Astrocyte of the cerebellum (primary cell): ENCODE measurements around the gene EEF1AKMT1.

Experiments used
- DNase-seq: peaks from one replicate; pipeline ENCODE4 v3.0.0-alpha.2; 2011; ENCODE audit warnings: low read depth
- H3K4me3 ChIP-seq: 2 replicates; pipeline ENCODE4 v1.5.1; 2011; ENCODE audit warnings: mild to moderate bottlenecking, low read depth, low read length, moderate library complexity
- in situ Hi-C: cut with HindIII; loops from 2 replicates; pipeline ENCODE4 v1.10.0; 2017; ENCODE audit warnings: low sequenced_read_pairs
- TF ChIP-seq, protein P1 (sequence below): IDR thresholded peaks from 2 replicates; pipeline ENCODE4 v1.5.1; 2012; ENCODE audit warnings: low read length, low read depth, moderate library complexity, mild to moderate bottlenecking; ENCODE audit errors: missing control alignments

The EEF1AKMT1 gene

DNA sequence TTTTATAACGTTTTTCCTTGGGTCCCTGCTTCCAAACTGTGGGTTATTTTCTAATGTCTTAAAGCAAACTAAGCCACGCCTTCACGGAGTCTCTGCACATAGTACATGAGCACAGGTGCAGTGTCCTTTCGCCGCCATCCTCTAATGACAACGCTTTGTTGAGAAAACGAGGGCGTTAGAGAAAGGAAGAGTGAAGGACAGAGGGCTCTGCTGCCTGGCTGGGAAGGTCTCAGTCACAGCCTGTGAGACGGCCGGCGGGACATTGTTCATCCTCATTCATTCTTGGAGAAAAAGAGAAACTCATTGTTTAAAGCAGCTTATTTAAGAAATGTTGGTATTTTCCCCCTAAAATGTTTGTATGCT is 60.8 kb downstream of the EEF1AKMT1 start:
- no peak for DNase-seq
- in situ Hi-C loops, result loop anchor here (25.0 kb wide), 1 partner anchor 526 kb away; the partner anchor contains the start of gene GJB2
- TF ChIP-seq, protein P1, sequence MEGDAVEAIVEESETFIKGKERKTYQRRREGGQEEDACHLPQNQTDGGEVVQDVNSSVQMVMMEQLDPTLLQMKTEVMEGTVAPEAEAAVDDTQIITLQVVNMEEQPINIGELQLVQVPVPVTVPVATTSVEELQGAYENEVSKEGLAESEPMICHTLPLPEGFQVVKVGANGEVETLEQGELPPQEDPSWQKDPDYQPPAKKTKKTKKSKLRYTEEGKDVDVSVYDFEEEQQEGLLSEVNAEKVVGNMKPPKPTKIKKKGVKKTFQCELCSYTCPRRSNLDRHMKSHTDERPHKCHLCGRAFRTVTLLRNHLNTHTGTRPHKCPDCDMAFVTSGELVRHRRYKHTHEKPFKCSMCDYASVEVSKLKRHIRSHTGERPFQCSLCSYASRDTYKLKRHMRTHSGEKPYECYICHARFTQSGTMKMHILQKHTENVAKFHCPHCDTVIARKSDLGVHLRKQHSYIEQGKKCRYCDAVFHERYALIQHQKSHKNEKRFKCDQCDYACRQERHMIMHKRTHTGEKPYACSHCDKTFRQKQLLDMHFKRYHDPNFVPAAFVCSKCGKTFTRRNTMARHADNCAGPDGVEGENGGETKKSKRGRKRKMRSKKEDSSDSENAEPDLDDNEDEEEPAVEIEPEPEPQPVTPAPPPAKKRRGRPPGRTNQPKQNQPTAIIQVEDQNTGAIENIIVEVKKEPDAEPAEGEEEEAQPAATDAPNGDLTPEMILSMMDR, result no peak
- no peak overlapping the region for H3K4me3 ChIP-seq

DNA sequence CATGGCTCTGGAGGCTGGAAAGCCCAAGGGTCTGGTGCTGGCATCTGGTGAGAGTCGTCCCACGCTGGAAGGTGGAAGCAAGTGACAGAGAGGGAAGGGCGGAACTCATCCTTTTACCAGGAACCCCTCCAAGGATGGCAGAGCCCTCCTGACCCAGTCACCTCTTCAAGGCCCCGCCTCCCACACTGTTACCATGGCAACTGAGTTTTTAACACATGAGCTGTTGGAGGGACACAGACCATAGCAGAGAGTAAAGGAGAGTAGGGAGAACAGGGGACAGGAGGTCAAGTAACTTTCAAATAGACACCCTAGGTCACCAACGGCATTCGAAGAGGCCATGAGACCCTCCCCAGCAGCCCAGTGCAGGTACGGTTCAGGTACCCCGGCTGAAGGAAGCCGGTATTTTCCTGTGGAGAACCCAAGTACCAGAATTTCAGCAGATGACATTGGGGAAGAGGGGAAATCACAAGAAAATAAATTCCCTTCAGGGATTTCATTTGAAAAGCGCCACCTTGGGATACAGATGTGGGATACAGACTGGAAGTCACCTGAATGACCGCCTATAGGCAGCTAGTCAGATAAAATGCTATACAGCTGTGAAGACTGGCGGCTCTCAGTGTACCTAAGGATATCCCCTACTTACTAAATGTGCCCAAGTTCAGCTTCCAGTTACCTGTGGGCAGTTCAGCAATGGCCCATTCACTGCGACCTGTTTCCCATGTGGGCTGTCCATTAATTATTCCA is 62.3 kb downstream of the EEF1AKMT1 start:
- no peak for DNase-seq
- H3K4me3 ChIP-seq, result no peak overlapping the region
- TF ChIP-seq, protein P1, result peak; percentile 14
- in situ Hi-C loops, result loop anchor here (25.0 kb wide), 1 partner anchor 524 kb away; the partner anchor contains the start of gene GJB2

DNA sequence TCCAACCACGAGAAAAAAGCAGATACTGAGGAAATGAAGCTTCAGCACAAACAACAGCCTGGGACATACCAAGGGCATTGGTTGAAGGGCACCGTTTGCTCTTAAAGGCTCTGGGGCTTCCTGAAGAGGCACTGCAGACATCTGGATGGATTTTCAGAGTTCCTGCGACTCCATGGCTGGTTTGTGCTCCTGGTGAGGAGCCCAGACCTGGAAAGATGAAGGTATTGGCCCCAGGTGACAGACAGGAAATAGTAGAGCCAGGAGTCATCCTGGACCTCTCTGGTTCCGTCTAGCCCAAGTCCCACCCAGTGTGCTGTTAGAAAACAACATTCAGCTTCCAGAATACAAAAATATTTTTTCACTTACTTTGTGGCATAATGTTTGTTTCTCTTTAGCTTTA is 64.0 kb downstream of the EEF1AKMT1 start:
- TF ChIP-seq, protein P1, result no peak
- in situ Hi-C loops, result loop anchor here (25.0 kb wide), 1 partner anchor 522 kb away; the partner anchor contains the start of gene GJB2
- no peak for DNase-seq
- H3K4me3 ChIP-seq, result no peak overlapping the region

DNA sequence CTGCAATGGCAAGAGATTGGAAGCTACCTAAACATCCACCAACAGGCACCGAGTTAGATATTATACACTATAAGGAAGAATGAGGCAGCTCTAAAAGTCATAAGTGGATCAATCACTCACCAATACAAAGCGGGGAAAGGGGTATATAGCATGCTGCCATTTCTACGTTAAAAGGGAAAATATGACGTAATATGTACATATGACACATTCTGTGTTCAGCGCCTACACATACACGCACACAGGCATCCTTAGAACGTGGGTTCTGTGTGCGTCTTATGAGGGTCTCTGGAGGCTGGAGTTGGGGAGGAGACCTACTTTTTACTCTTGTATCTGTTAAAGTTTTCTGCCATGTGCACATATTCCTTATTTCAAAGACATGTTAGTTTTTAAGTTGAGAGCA is 64.4 kb downstream of the EEF1AKMT1 start:
- no peak overlapping the region for H3K4me3 ChIP-seq
- in situ Hi-C loops, result loop anchor here (25.0 kb wide), 1 partner anchor 522 kb away; the partner anchor contains the start of gene GJB2
- TF ChIP-seq, protein P1, result no peak
- DNase-seq, result no peak

DNA sequence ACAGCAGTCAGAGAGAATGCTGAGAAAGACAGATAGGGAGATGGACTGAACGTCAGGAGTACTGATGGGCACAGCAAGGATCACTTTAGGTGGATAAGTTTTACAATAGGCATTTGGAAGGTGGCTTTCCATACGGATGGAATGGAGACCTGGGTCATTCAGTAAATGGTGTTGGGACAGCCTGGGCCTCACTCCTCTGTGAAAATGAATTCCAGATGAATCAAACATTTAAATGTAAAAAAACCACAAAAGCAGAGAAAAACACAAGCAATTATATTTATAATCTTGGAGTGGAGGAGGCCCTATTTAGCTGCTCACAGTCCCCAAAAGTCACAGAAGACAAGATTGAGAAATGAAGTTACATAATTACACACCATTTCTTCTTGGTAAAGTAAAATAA is 65.5 kb downstream of the EEF1AKMT1 start:
- in situ Hi-C loops, result loop anchor here (25.0 kb wide), 1 partner anchor 521 kb away; the partner anchor contains the start of gene GJB2
- DNase-seq, result no peak
- TF ChIP-seq, protein P1, result no peak
- no peak overlapping the region for H3K4me3 ChIP-seq

DNA sequence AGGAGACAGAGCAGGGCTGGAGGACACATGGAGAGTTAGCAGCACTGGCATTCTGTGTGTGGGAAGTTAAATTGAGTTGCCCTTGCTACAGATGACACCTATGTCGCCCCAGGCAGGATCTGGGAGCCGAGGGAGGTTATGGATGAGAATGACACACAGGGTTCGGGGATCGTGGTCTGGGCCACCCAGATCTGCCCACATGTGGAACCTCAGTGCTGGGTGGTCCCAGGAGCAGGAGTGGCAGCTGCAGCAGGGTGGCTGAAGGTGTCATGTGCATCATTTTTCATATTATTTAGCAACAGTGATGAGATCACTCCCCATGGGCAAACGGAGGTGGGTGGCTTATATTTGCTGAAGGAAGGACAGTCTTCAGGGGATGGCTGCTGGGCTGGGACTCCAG is 67.1 kb downstream of the EEF1AKMT1 start:
- TF ChIP-seq, protein P1, result no peak
- in situ Hi-C loops, result loop anchor here (25.0 kb wide), 1 partner anchor 519 kb away; the partner anchor contains the start of gene GJB2

More for the DNA sequence above, 67.1 kb downstream of the EEF1AKMT1 start:
- H3K4me3 ChIP-seq, result no peak overlapping the region
- DNase-seq, result no peak
